ENCODE data around the gene OBSCN.

The OBSCN gene

GRCh38 chr1:228278432-228278941, 70.6 kb downstream of the OBSCN start:
- DNase-seq (ENCODE audit: low read depth in 2 of 2) = no peak

- DNase-seq (ENCODE audit: low read depth in 2 of 2) = no peak
These were observed 71.3 kb downstream of the OBSCN start for GRCh38 chr1:228279011-228279721.

- DNase-seq (ENCODE audit: low read depth in 2 of 2) = no peak
These were observed 71.9 kb downstream of the OBSCN start for GRCh38 chr1:228279722-228280105.

- no peak for DNase-seq (ENCODE audit: low read depth in 2 of 2)
These were observed 72.5 kb downstream of the OBSCN start for GRCh38 chr1:228280106-228280901.

GRCh38 chr1:228280961-228281591, 73.2 kb downstream of the OBSCN start:
- no peak for DNase-seq (ENCODE audit: low read depth in 2 of 2)

GRCh38 chr1:228281631-228282328, 73.9 kb downstream of the OBSCN start:
- no peak for DNase-seq (ENCODE audit: low read depth in 2 of 2)

- DNase-seq (ENCODE audit: low read depth in 2 of 2) = no peak
These were observed 74.6 kb downstream of the OBSCN start for GRCh38 chr1:228282329-228283042.

- DNase-seq (ENCODE audit: low read depth in 2 of 2) = no peak
These were observed 75.2 kb downstream of the OBSCN start for GRCh38 chr1:228283043-228283371.

- DNase-seq (ENCODE audit: low read depth in 2 of 2) = no peak
These were observed 75.8 kb downstream of the OBSCN start for GRCh38 chr1:228283476-228284147.

GRCh38 chr1:228284148-228284495, 76.3 kb downstream of the OBSCN start:
- DNase-seq (ENCODE audit: low read depth in 2 of 2) = no peak

- DNase-seq (ENCODE audit: low read depth in 2 of 2) = no peak
These were observed 76.7 kb downstream of the OBSCN start for GRCh38 chr1:228284521-228284920.

GRCh38 chr1:228285661-228286504, 78.0 kb downstream of the OBSCN start:
- DNase-seq (ENCODE audit: low read depth in 2 of 2) = no peak

GRCh38 chr1:228286505-228287417, 78.9 kb downstream of the OBSCN start:
- DNase-seq (ENCODE audit: low read depth in 2 of 2) = no peak

GRCh38 chr1:228287541-228288425, 79.9 kb downstream of the OBSCN start:
- DNase-seq (ENCODE audit: low read depth in 2 of 2) = no peak

- DNase-seq (ENCODE audit: low read depth in 2 of 2) = no peak
These were observed 80.8 kb downstream of the OBSCN start for GRCh38 chr1:228288536-228289238.

GRCh38 chr1:228289239-228289849, 81.5 kb downstream of the OBSCN start:
- DNase-seq (ENCODE audit: low read depth in 2 of 2) = no peak

Data from stimulated activated CD8-positive, alpha-beta memory T cell treated with anti-CD3 and anti-CD28 coated beads, Interleukin-2, amount 100 ng/mL, for 1 hour (primary cell).